Measurements from ENCODE around the gene PACSIN3. TPM values are rescaled to one million over a fixed set of nuclear protein-coding genes. Genes with fewer than 3 reads are reported as not detected.
"Not testable (repeated sequence)": the region's sequence is repeated elsewhere in the genome, so short reads cannot be mapped to it uniquely, and the experiment has no call there.

Gene PACSIN3
- total and polyA plus RNA-seq, 5 donors = 110 to 156 (median 129) TPM

- H3K4me1 ChIP-seq (ENCODE audit: control insufficient read depth, insufficient read depth, low read length) = peaks cover 10% of the 10 kb centered on the region
- H3K27me3 ChIP-seq (ENCODE audit: control insufficient read depth, insufficient read depth) = no peaks in the 10 kb centered on the region
- no peak for ATAC-seq
- no peak for DNase-seq
- H3K9me3 ChIP-seq (ENCODE audit: control insufficient read depth, low read length) = no peaks in the 10 kb centered on the region
- intact Hi-C loops (cut with DNase I) = no loop called here
- peak overlapping the region; percentile 75 for H3K4me3 ChIP-seq (ENCODE audit: low read length)
- H3K27ac ChIP-seq (ENCODE audit: low read length) = peak overlapping the region; percentile 78
- 10% methylated on average over 15 of the region's 15 CpGs for WGBS
Measured at GRCh38 chr11:47215366-47215910, 29.2 kb upstream of the PACSIN3 start.

- Histone ChIP-seq H3K4me1 (ENCODE audit: control insufficient read depth, insufficient read depth, low read length) (peaks cover 10% of the 10 kb centered on the region), H3K27me3 (ENCODE audit: control insufficient read depth, insufficient read depth) (no peaks in the 10 kb centered on the region), H3K9me3 (ENCODE audit: control insufficient read depth, low read length) (no peaks in the 10 kb centered on the region), H3K4me3 (ENCODE audit: low read length) (peak overlapping the region; percentile 75), H3K27ac (ENCODE audit: low read length) (peak overlapping the region; percentile 69)
- intact Hi-C loops (cut with DNase I) = no loop called here
- WGBS = 6% methylated on average over 20 of the region's 20 CpGs
- ATAC-seq (peak; percentile 94 to 96), DNase-seq (peak; percentile 94 to 97 (median 97))
Measured at GRCh38 chr11:47213950-47214565, 27.8 kb upstream of the PACSIN3 start.

- Histone ChIP-seq H3K27me3 (ENCODE audit: control insufficient read depth, insufficient read depth) (no peaks in the 10 kb centered on the region), H3K27ac (ENCODE audit: low read length) (no peak overlapping the region), H3K9me3 (ENCODE audit: control insufficient read depth, low read length) (no peaks in the 10 kb centered on the region), H3K4me1 (ENCODE audit: control insufficient read depth, insufficient read depth, low read length) (peaks cover 10% of the 10 kb centered on the region), H3K4me3 (ENCODE audit: low read length) (no peak overlapping the region)
- intact Hi-C loops (cut with DNase I) = no loop called here
- WGBS = 92% methylated on average over 12 of the region's 12 CpGs
- DNase-seq (peak in 1 of 3 donors; percentile 55), ATAC-seq (no peak)
Measured at GRCh38 chr11:47212938-47213337, 26.7 kb upstream of the PACSIN3 start.

- Histone ChIP-seq H3K4me1 (ENCODE audit: control insufficient read depth, insufficient read depth, low read length) (no peaks in the 10 kb centered on the region), H3K4me3 (ENCODE audit: low read length) (no peak overlapping the region), H3K9me3 (ENCODE audit: control insufficient read depth, low read length) (no peaks in the 10 kb centered on the region), H3K27ac (ENCODE audit: low read length) (no peak overlapping the region), H3K27me3 (ENCODE audit: control insufficient read depth, insufficient read depth) (no peaks in the 10 kb centered on the region)
- 90% methylated on average over 5 of the region's 5 CpGs for WGBS
- DNase-seq (no peak), ATAC-seq (no peak)
- intact Hi-C loops (cut with DNase I) = no loop called here
Measured at GRCh38 chr11:47208628-47209027, 22.4 kb upstream of the PACSIN3 start.

GRCh38 chr11:47208008-47208552 lies 21.8 kb upstream of the PACSIN3 start:
- H3K9me3 ChIP-seq (ENCODE audit: control insufficient read depth, low read length); H3K4me1 ChIP-seq (ENCODE audit: control insufficient read depth, insufficient read depth, low read length); H3K27ac ChIP-seq (ENCODE audit: low read length); intact Hi-C loops (cut with DNase I); H3K4me3 ChIP-seq (ENCODE audit: low read length); DNase-seq; H3K27me3 ChIP-seq (ENCODE audit: control insufficient read depth, insufficient read depth); ATAC-seq: not testable (repeated sequence)
- WGBS = 93% methylated on average over 13 of the region's 13 CpGs

- intact Hi-C loops (cut with DNase I) = no loop called here
- no peaks in the 10 kb centered on the region for H3K27me3 ChIP-seq (ENCODE audit: control insufficient read depth, insufficient read depth)
- DNase-seq (no peak), ATAC-seq (no peak)
- no peaks in the 10 kb centered on the region for H3K9me3 ChIP-seq (ENCODE audit: control insufficient read depth, low read length)
- no peak overlapping the region for H3K4me3 ChIP-seq (ENCODE audit: low read length)
- 86% methylated on average over 6 of the region's 6 CpGs for WGBS
- H3K4me1 ChIP-seq (ENCODE audit: control insufficient read depth, insufficient read depth, low read length) = no peaks in the 10 kb centered on the region
- no peak overlapping the region for H3K27ac ChIP-seq (ENCODE audit: low read length)
Measured at GRCh38 chr11:47207459-47207858, 21.2 kb upstream of the PACSIN3 start.

GRCh38 chr11:47206577-47206976 lies 20.3 kb upstream of the PACSIN3 start:
- ATAC-seq; DNase-seq; H3K9me3 ChIP-seq (ENCODE audit: control insufficient read depth, low read length); H3K27ac ChIP-seq (ENCODE audit: low read length); H3K4me3 ChIP-seq (ENCODE audit: low read length); intact Hi-C loops (cut with DNase I); H3K4me1 ChIP-seq (ENCODE audit: control insufficient read depth, insufficient read depth, low read length); H3K27me3 ChIP-seq (ENCODE audit: control insufficient read depth, insufficient read depth): not testable (repeated sequence)
- 93% methylated on average over 5 of the region's 5 CpGs for WGBS

- Histone ChIP-seq H3K27me3 (ENCODE audit: control insufficient read depth, insufficient read depth) (no peaks in the 10 kb centered on the region), H3K4me3 (ENCODE audit: low read length) (no peak overlapping the region), H3K4me1 (ENCODE audit: control insufficient read depth, insufficient read depth, low read length) (no peaks in the 10 kb centered on the region), H3K27ac (ENCODE audit: low read length) (no peak overlapping the region), H3K9me3 (ENCODE audit: control insufficient read depth, low read length) (no peaks in the 10 kb centered on the region)
- 70% methylated on average over 2 of the region's 2 CpGs for WGBS
- intact Hi-C loops (cut with DNase I) = no loop called here
- DNase-seq (no peak), ATAC-seq (no peak)
Measured at GRCh38 chr11:47204637-47204989, 18.4 kb upstream of the PACSIN3 start.

- WGBS = 72% methylated on average over 5 of the region's 5 CpGs
- intact Hi-C loops (cut with DNase I) = no loop called here
- H3K27me3 ChIP-seq (ENCODE audit: control insufficient read depth, insufficient read depth) = no peaks in the 10 kb centered on the region
- no peak for DNase-seq
- no peak for ATAC-seq
- H3K4me3 ChIP-seq (ENCODE audit: low read length) = no peak overlapping the region
- H3K9me3 ChIP-seq (ENCODE audit: control insufficient read depth, low read length) = no peaks in the 10 kb centered on the region
- no peak overlapping the region for H3K27ac ChIP-seq (ENCODE audit: low read length)
- no peaks in the 10 kb centered on the region for H3K4me1 ChIP-seq (ENCODE audit: control insufficient read depth, insufficient read depth, low read length)
Measured at GRCh38 chr11:47202576-47202975, 16.3 kb upstream of the PACSIN3 start.

GRCh38 chr11:47201015-47201414 lies 14.8 kb upstream of the PACSIN3 start:
- Histone ChIP-seq H3K27ac (ENCODE audit: low read length) (no peak overlapping the region), H3K4me3 (ENCODE audit: low read length) (no peak overlapping the region), H3K4me1 (ENCODE audit: control insufficient read depth, insufficient read depth, low read length) (no peaks in the 10 kb centered on the region), H3K27me3 (ENCODE audit: control insufficient read depth, insufficient read depth) (no peaks in the 10 kb centered on the region), H3K9me3 (ENCODE audit: control insufficient read depth, low read length) (no peaks in the 10 kb centered on the region)
- intact Hi-C loops (cut with DNase I) = no loop called here
- no peak for DNase-seq
- no peak for ATAC-seq
- 79% methylated on average over 4 of the region's 4 CpGs for WGBS

- intact Hi-C loops (cut with DNase I); ATAC-seq: not testable (repeated sequence)
- 93% methylated on average over 9 of the region's 9 CpGs for WGBS
Measured at GRCh38 chr11:47198161-47198560, 11.9 kb upstream of the PACSIN3 start.

More at GRCh38 chr11:47198161-47198560, 11.9 kb upstream of the PACSIN3 start:
- H3K27me3 ChIP-seq (ENCODE audit: control insufficient read depth, insufficient read depth); H3K27ac ChIP-seq (ENCODE audit: low read length); H3K9me3 ChIP-seq (ENCODE audit: control insufficient read depth, low read length); H3K4me1 ChIP-seq (ENCODE audit: control insufficient read depth, insufficient read depth, low read length); H3K4me3 ChIP-seq (ENCODE audit: low read length): not testable (repeated sequence)
- peak in 1 of 3 donors; percentile 2 for DNase-seq

Data from right cardiac atrium (tissue), 5 donors.